ENCODE measurements around the gene L3MBTL4. TPM values are rescaled to one million over a fixed set of nuclear protein-coding genes. Genes with fewer than 3 reads are reported as not detected.
"Not testable (repeated sequence)": the region's sequence is repeated elsewhere in the genome, so short reads cannot be mapped to it uniquely, and the experiment has no call there.

Gene L3MBTL4
- total RNA-seq, 2 experiments from 2014 or later, result 0.19 to 0.47 TPM

GRCh38 chr18:6054256-6054842 lies 360.4 kb downstream of the L3MBTL4 start:
- Mint-ChIP-seq H3K27me3 (no peaks in the 10 kb centered on the region), H3K27ac (no peak overlapping the region), H3K9me3 (no peaks in the 10 kb centered on the region), H3K4me1 (ENCODE audit: low read depth) (peaks cover 4% of the 10 kb centered on the region), H3K4me3 (no peak overlapping the region), H3K36me3 (ENCODE audit: low read depth) (no peaks in the 10 kb centered on the region)
- H3K4me1 ChIP-seq (ENCODE audit: insufficient read depth, low read length), result peaks cover 4% of the 10 kb centered on the region
- no peak for ATAC-seq (ENCODE audit: poor library complexity)
- intact Hi-C loops (cut with DNase I, micrococcal nuclease), result no loop called here
- peaks cover 0 to 15% of the 10 kb centered on the region in 2 experiments for H3K9me3 ChIP-seq (ENCODE audit: control insufficient read depth in 1 of 2, insufficient read depth in 1 of 2, low read length in 2 of 2)
- DNase-seq, result no peak
- ChIA-PET CTCF (no interaction called here), POLR2A (no interaction called here)
- no peaks in the 10 kb centered on the region for H3K27me3 ChIP-seq (ENCODE audit: control insufficient read depth in 1 of 2, insufficient read depth in 2 of 2, low read length in 2 of 2)
- TF ChIP-seq CTCF (IDR thresholded peaks at IDR 0.05), result no peak
- H3K36me3 ChIP-seq (ENCODE audit: insufficient read depth, low read length), result no peaks in the 10 kb centered on the region
- H3K4me3 ChIP-seq (ENCODE audit: low read length), result no peak overlapping the region
- H3K27ac ChIP-seq (ENCODE audit: low read depth in 1 of 2, low read length in 2 of 2), result no peak overlapping the region

- intact Hi-C loops (cut with DNase I, micrococcal nuclease), result no loop called here
- H3K27me3 Mint-ChIP-seq, result no peaks in the 10 kb centered on the region
- no peak for ATAC-seq (ENCODE audit: poor library complexity)
Measured at GRCh38 chr18:6052449-6052913, 362.2 kb downstream of the L3MBTL4 start.

GRCh38 chr18:6047596-6047995 lies 367.1 kb downstream of the L3MBTL4 start:
- H3K4me1 Mint-ChIP-seq (ENCODE audit: low read depth); POLR2A ChIA-PET; H3K27ac Mint-ChIP-seq; DNase-seq; H3K27me3 ChIP-seq (ENCODE audit: control insufficient read depth in 1 of 2, insufficient read depth in 2 of 2, low read length in 2 of 2); H3K36me3 ChIP-seq (ENCODE audit: insufficient read depth, low read length); H3K4me3 Mint-ChIP-seq; intact Hi-C loops (cut with DNase I, micrococcal nuclease); H3K27ac ChIP-seq (ENCODE audit: low read depth in 1 of 2, low read length in 2 of 2); H3K4me3 ChIP-seq (ENCODE audit: low read length); H3K27me3 Mint-ChIP-seq; H3K4me1 ChIP-seq (ENCODE audit: insufficient read depth, low read length); ATAC-seq (ENCODE audit: poor library complexity); CTCF ChIA-PET; H3K9me3 Mint-ChIP-seq; H3K36me3 Mint-ChIP-seq (ENCODE audit: low read depth): not testable (repeated sequence)
- peaks cover 7 to 11% of the 10 kb centered on the region in 2 experiments for H3K9me3 ChIP-seq (ENCODE audit: control insufficient read depth in 1 of 2, insufficient read depth in 1 of 2, low read length in 2 of 2)

More at GRCh38 chr18:6052449-6052913, 362.2 kb downstream of the L3MBTL4 start:
- no peak overlapping the region for H3K4me3 Mint-ChIP-seq
- Histone ChIP-seq H3K9me3 (ENCODE audit: control insufficient read depth in 1 of 2, insufficient read depth in 1 of 2, low read length in 2 of 2) (peaks cover 0 to 17% of the 10 kb centered on the region in 2 experiments), H3K4me1 (ENCODE audit: insufficient read depth, low read length) (peaks cover 4% of the 10 kb centered on the region), H3K27me3 (ENCODE audit: control insufficient read depth in 1 of 2, insufficient read depth in 2 of 2, low read length in 2 of 2) (no peaks in the 10 kb centered on the region), H3K27ac (ENCODE audit: low read depth in 1 of 2, low read length in 2 of 2) (no peak overlapping the region), H3K4me3 (ENCODE audit: low read length) (no peak overlapping the region), H3K36me3 (ENCODE audit: insufficient read depth, low read length) (no peaks in the 10 kb centered on the region)
- CTCF ChIA-PET, result no interaction called here
- DNase-seq, result no peak
- H3K4me1 Mint-ChIP-seq (ENCODE audit: low read depth), result peaks cover 4% of the 10 kb centered on the region
- H3K36me3 Mint-ChIP-seq (ENCODE audit: low read depth), result no peaks in the 10 kb centered on the region
- no peak overlapping the region for H3K27ac Mint-ChIP-seq
- POLR2A ChIA-PET, result no interaction called here
- TF ChIP-seq CTCF (IDR thresholded peaks at IDR 0.05), result no peak
- no peaks in the 10 kb centered on the region for H3K9me3 Mint-ChIP-seq

- Histone ChIP-seq H3K4me1 (ENCODE audit: insufficient read depth, low read length) (no peaks in the 10 kb centered on the region), H3K27me3 (ENCODE audit: control insufficient read depth in 1 of 2, insufficient read depth in 2 of 2, low read length in 2 of 2) (no peaks in the 10 kb centered on the region), H3K9me3 (ENCODE audit: control insufficient read depth in 1 of 2, insufficient read depth in 1 of 2, low read length in 2 of 2) (peaks cover 3 to 7% of the 10 kb centered on the region in 2 experiments), H3K4me3 (ENCODE audit: low read length) (no peak overlapping the region), H3K27ac (ENCODE audit: low read depth in 1 of 2, low read length in 2 of 2) (no peak overlapping the region), H3K36me3 (ENCODE audit: insufficient read depth, low read length) (no peaks in the 10 kb centered on the region)
- POLR2A ChIA-PET, result no interaction called here
- ATAC-seq (ENCODE audit: poor library complexity) (no peak), DNase-seq (no peak)
- H3K9me3 Mint-ChIP-seq, result peaks cover 10% of the 10 kb centered on the region
- no peaks in the 10 kb centered on the region for H3K4me1 Mint-ChIP-seq (ENCODE audit: low read depth)
- no peak overlapping the region for H3K4me3 Mint-ChIP-seq
- H3K36me3 Mint-ChIP-seq (ENCODE audit: low read depth), result no peaks in the 10 kb centered on the region
- H3K27me3 Mint-ChIP-seq, result peaks cover 10% of the 10 kb centered on the region
- TF ChIP-seq CTCF (IDR thresholded peaks at IDR 0.05), result no peak
- CTCF ChIA-PET, result no interaction called here
- intact Hi-C loops (cut with DNase I, micrococcal nuclease), result no loop called here
- no peak overlapping the region for H3K27ac Mint-ChIP-seq
Measured at GRCh38 chr18:6044773-6045172, 369.9 kb downstream of the L3MBTL4 start.
